HG03520 (cell line): ENCODE results near the gene GSTM3.
"Not testable (repeated sequence)": the region's sequence is repeated elsewhere in the genome, so short reads cannot be mapped to it uniquely, and the experiment has no call there.

Source experiments
- ATAC-seq: cut with Tn5 transposase; IDR thresholded peaks from one replicate; pipeline ENCODE4 v1.9.1; 2021; ENCODE audit warnings: mild to moderate bottlenecking, moderate library complexity; ENCODE audit not compliant: unreplicated experiment

The GSTM3 gene

GRCh38 chr1:109708949-109709348, 31.9 kb downstream of the GSTM3 start:
- not testable (repeated sequence) for ATAC-seq

GRCh38 chr1:109705411-109705810, 35.4 kb downstream of the GSTM3 start:
- no peak for ATAC-seq

GRCh38 chr1:109704173-109704572, 36.7 kb downstream of the GSTM3 start:
- no peak for ATAC-seq

- ATAC-seq, result not testable (repeated sequence)
Observed at GRCh38 chr1:109702940-109703339, 37.9 kb downstream of the GSTM3 start.

- not testable (repeated sequence) for ATAC-seq
Observed at GRCh38 chr1:109697861-109698260, 43.0 kb downstream of the GSTM3 start.

GRCh38 chr1:109697066-109697465, 43.8 kb downstream of the GSTM3 start:
- no peak for ATAC-seq

- not testable (repeated sequence) for ATAC-seq
Observed at GRCh38 chr1:109695138-109695537, 45.7 kb downstream of the GSTM3 start.

GRCh38 chr1:109694400-109694799, 46.4 kb downstream of the GSTM3 start:
- not testable (repeated sequence) for ATAC-seq

- no peak for ATAC-seq
Observed at GRCh38 chr1:109691759-109692158, 49.1 kb downstream of the GSTM3 start.

GRCh38 chr1:109689844-109690405, 50.9 kb downstream of the GSTM3 start:
- no peak for ATAC-seq

- peak; percentile 87 for ATAC-seq
Observed at GRCh38 chr1:109687641-109688499, 53.0 kb downstream of the GSTM3 start, which contains the start of gene GSTM1. TSS of gene GSTM1 (plus strand) at chr1:109687817. CDS start at chr1:109687874, 57 bp downstream.

- not testable (repeated sequence) for ATAC-seq
Observed at GRCh38 chr1:109687109-109687508, 53.7 kb downstream of the GSTM3 start.

GRCh38 chr1:109685890-109686289, 54.9 kb downstream of the GSTM3 start:
- not testable (repeated sequence) for ATAC-seq

- ATAC-seq, result not testable (repeated sequence)
Observed at GRCh38 chr1:109685399-109685798, 55.4 kb downstream of the GSTM3 start.

- ATAC-seq, result not testable (repeated sequence)
Observed at GRCh38 chr1:109684777-109685176, 56.1 kb downstream of the GSTM3 start.
